ENCODE results near the gene MAPT.

The MAPT gene

GRCh38 chr17:46044286-46044928, 150.1 kb downstream of the MAPT start:
- DNase-seq, result peak in 38 of 58 donors; percentile 13 to 88 (median 54)

- DNase-seq, result no peak
These were observed 150.6 kb downstream of the MAPT start for GRCh38 chr17:46044989-46045388.

GRCh38 chr17:46045639-46046038, 151.3 kb downstream of the MAPT start:
- DNase-seq, result no peak

- DNase-seq, result no peak
These were observed 152.6 kb downstream of the MAPT start for GRCh38 chr17:46046957-46047356.

- DNase-seq, result no peak
These were observed 153.0 kb downstream of the MAPT start for GRCh38 chr17:46047398-46047797.

- no peak for DNase-seq
These were observed 153.5 kb downstream of the MAPT start for GRCh38 chr17:46047856-46048255.

- no peak for DNase-seq
These were observed 155.3 kb downstream of the MAPT start for GRCh38 chr17:46049656-46050055.

GRCh38 chr17:46053911-46054534, 159.7 kb downstream of the MAPT start:
- DNase-seq, result no peak

GRCh38 chr17:46056800-46057304, 162.5 kb downstream of the MAPT start:
- DNase-seq, result no peak

GRCh38 chr17:46057366-46057765, 163.0 kb downstream of the MAPT start:
- no peak for DNase-seq

- no peak for DNase-seq
These were observed 165.1 kb downstream of the MAPT start for GRCh38 chr17:46059486-46059885.

GRCh38 chr17:46060461-46060860, 166.1 kb downstream of the MAPT start:
- DNase-seq, result no peak

GRCh38 chr17:46061435-46061834, 167.1 kb downstream of the MAPT start:
- DNase-seq, result no peak

- DNase-seq, result no peak
These were observed 168.9 kb downstream of the MAPT start for GRCh38 chr17:46063241-46063640.

GRCh38 chr17:46064460-46064859, 170.1 kb downstream of the MAPT start:
- DNase-seq, result no peak

GRCh38 chr17:46071796-46072195, 177.4 kb downstream of the MAPT start:
- no peak for DNase-seq

- DNase-seq, result no peak
These were observed 178.6 kb downstream of the MAPT start for GRCh38 chr17:46072998-46073397.

GRCh38 chr17:46074540-46074939, 180.2 kb downstream of the MAPT start:
- no peak for DNase-seq

Data from anterior cingulate cortex (tissue), 58 donors.